GM18520 (cell line): ENCODE measurements around the gene IGFBP5.

Source experiments
- ATAC-seq: cut with Tn5 transposase; IDR thresholded peaks from one replicate; pipeline ENCODE4 v1.9.1; 2021; ENCODE audit not compliant: unreplicated experiment

The IGFBP5 gene

DNA sequence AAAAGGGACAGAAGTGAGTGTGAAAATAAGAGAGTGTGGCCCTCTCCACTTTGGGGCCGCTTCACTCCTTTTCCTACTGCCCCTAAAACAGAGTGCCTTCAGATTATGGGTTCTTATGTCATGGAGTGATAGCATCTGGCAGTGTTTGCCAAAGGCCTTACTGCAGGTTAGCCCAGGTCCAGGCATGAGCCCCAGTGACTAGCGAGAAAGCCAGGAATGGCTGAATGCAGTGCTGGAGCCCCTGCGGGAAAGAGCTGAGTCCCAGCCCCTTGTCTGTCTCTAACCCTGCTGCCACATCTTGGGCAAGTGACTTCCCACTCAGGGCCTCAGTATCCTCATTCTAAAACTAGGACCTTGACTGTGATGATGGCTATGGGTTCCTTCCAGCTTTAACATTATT lies 6.0 kb downstream of the IGFBP5 start:
- no peak for ATAC-seq

DNA sequence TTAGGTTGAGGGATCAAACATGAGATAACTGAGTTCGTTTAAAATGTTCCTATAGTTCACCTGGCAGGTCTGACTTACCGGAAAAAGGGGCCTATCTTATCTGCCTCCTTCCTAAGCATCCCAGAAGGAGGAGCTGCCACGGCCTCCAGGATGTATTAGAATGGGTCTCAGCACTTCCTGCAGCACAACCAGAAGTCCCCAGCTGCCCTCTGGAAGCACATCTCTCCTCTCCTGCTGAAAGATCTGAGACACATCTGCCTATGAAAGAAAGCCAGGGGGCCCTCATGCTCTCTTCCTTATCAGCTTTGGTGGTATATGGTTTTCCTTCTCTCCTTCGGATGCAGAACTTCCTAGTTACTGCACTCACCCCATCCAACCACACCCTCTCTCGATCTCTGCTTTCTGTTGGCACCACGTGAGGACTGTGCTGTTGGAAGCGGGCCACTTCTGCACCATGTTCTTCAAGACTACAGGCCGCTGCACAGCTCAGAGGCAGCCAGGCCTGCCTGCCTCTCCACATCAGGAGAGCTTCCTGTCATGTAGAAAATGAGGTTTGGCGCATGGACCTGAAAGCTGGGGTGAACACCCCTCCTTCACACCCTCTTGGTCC lies 6.5 kb downstream of the IGFBP5 start:
- no peak for ATAC-seq

DNA sequence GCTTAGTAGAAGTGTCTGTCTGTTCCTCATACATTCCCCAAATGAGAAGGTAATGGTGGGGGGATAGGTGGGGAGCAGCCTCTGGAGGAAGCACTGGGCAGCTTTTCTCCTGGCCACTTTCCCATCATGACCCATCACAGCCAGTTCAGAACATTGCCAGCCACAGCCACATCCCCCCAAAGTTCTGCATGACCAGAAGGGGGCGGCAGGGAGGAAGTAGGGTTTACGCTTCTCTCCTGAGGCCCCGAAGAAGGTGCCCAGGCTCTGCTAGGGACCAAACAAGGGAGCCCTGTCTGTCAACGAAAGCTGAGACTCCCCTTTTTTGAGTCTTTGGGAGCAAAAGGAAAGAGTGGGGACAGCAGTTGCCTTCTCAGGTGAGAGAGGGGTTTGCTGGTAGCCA lies 7.7 kb downstream of the IGFBP5 start:
- no peak for ATAC-seq

DNA sequence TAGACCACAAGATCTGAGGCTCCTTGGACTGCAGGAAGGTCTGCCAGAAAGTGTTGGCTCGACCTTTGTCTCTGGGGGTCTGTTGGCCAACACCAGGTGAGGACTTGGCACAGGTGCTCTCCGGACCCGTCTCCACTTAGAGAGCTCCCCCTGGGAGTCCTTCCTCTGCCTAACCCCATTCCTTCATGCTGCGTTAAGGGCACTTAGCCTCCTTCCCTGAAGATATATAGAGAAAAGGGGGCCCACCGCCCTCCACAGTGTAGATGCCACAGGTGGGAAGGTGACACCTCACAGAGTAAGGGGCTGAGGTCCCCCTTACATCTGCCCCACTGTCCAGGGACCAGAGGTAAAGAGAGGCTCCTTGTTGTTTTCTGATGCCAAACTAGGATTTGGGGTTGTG lies 8.2 kb downstream of the IGFBP5 start:
- no peak for ATAC-seq

DNA sequence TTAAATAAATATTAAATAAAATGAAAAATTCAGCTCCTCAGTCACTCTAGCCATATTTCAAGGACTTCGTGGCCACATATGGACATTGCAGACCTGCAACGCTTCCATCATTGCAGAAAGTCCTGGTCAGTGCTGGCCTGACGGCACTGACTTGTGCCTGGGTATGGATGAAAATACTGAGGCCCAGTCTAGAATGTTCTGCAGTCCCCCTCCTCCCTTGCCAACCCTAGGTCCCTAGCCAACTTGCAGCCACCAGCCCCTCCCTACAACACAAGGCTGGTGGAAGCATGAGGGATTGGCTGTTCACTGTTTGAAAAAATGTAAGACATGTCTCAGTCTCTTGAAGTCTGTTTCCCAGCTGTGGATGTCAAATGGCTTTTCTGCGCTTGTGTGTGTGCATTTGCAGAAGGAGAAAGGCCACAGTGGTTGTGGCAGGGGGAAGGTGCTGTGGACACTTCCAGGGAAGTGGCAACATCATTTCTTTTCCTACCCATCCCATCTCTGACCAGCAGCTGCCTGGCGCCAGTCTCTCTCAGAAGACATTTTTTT lies 9.9 kb downstream of the IGFBP5 start:
- ATAC-seq, result no peak

DNA sequence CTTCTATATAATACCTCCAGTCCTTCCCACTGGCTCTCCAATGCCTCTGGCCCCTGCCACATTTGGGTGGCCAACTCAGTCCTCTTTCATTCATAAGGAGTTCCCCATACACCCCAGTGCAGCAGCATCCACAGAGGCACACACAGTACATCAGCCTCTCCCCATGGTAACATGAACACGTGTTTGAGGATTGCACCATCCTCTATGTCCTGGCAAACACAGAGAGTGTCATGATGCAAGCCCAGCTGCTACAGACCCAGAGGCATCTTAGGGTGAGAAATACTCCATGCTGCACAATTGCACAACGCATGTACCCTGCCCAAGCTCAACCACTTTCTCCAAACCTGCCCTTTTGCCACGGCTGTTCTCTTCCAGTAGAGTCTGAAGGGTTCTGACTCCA lies 11.5 kb downstream of the IGFBP5 start:
- ATAC-seq, result no peak

DNA sequence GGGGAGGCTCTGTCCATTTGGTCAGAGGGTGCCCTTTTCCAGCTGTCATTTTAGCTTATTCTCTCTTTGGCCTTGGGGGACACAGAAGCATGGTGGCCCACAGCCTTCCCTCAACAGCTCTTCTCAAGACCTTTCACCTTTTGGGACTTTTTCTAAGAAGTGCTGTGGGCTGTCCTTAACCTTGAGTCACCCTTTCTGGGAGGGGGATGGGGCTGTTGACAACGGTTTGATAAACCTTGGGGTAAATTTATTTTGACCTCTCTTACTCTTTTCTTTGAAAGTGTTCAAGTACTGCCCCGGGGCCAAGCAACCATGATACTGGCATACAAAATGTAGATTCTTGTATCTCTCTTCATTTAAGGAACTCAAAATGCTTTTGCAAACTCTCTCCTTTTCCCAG lies 13.7 kb downstream of the IGFBP5 start:
- ATAC-seq, result no peak

DNA sequence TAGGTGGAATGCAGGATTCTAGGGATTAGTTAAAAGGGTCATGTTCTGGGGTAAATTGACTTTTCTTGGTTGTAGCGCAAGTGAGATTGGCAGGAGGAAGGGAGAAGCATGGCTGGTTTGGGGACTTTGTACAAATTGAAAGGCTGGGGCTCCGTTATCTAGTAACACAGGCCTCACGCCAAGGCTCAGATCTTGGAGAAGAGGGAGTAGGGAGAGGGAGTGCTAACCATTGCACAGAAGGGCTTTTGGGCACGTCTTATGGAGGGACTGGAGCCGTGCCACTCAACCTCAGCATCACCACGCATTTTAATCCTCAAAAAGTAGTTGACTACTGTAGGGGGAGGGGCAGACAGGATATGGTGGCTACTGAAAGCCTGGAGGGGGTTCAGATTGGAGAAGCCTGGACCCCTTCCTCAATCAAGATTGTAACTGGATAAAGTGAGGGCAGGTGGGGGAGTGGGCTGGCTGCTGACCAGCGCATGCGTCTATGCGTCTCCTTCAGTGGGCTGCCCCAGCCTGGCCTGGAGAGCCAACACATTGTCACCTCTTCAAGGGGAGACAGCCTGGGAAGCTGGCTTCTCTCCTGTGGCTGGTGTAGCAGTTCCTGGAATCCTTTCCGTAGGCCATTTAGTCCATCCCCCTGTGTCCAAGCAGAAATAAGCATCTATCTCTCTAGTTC lies 14.3 kb downstream of the IGFBP5 start:
- ATAC-seq, result no peak

DNA sequence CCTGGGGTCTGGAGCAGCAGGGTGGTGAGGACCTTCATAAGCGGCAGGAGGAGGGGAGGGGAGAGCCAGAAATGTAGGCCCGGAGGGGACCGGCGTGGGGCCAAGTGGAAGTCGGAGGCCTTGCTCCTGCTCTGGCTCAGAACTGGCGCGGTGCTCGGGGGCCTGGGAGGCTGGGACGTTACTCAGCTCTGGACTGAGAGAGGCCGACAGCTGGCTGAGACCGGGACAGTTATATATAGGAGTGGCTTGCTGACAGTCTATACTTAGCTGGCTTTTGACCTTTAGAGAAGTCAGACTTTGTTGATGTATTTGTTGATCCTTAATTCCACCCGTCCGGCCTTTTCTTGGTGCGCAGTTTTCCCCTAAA lies 15.7 kb downstream of the IGFBP5 start:
- no peak for ATAC-seq

DNA sequence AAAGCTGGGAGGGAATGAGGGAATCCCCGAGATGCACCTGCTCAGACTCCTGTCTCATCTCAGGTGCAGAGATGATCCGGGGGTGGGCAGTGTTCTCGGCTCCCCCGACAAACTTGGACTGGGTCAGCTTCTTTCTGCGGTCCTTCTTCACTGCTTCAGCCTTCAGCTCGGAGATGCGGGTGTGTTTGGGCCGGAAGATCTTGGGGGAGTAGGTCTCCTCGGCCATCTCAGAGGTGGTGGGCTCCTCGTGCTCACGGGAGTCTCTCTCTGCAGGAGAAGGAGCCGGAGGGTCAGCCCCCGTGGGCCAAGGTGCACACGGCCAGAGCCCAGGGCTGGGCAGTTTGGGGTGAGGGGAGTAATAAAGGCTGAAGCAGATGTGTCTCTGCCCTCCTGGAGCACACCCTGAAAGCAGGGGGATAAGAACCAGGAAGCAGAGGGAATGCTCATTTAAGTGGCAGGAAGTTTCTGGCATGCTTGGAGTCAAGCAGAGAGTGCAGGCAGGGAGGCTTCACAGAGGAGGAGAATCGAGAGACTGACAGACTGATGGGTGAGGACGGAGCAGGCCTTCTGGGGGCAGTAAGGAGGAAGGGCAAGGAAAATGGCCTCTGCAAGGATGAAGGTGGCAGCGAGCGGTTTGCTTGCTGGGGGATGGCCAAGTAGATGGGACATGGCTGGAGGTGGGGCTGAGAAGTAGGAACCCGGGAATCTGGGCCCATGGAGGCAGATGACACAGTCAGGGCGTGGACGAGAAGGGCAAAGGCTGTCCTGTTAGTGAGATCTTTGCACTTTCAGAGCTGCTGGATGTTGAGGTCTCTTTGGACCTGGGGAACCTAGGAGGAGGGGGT lies 16.3 kb downstream of the IGFBP5 start:
- no peak for ATAC-seq

DNA sequence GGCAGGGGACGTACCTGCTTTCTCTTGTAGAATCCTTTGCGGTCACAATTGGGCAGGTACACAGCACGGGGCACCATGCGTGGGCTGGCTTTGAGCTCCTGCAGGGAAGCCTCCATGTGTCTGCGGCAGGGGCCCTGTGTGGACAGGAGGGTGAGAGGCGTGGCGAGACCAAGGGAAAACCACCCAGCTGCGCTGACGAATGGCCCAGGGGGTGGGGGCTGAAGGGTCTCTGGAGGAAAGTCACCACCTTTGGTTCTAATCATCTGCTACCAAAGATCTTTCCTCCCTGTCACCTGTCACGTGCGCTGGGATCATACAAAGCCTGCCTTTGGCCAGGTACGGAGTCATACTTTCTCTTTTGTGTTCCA lies 17.3 kb downstream of the IGFBP5 start:
- no peak for ATAC-seq

DNA sequence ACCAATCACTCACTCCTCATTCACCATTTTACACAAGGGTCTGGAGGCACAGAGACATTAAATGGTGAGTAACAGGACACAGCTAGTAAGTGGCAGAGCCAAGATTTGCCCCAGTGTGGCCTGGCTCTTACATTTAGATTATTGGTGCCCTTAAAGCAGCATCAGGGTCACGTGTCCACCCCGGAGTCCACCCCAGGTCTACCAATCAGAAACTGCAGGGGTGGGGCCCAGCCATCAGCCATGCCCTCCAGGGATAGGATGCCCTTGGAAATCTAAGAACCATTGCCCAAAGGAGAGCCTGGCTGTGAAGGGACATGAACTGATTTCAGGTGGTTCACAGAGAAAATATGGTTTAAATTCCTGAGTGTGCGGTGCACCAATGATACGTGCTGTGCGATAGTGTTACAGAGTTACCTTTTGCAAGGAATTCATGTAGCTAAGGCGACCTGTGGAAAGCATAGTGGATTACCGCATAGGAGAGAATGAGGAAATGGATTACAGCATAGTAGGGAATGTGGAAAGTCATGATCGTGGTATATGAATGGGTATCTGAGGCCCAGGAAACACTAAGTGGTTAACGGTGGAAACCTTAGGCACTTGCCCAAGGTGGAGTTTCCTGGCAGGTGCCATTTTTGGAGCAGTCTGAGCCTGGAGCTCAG lies 17.8 kb downstream of the IGFBP5 start:
- no peak for ATAC-seq

DNA sequence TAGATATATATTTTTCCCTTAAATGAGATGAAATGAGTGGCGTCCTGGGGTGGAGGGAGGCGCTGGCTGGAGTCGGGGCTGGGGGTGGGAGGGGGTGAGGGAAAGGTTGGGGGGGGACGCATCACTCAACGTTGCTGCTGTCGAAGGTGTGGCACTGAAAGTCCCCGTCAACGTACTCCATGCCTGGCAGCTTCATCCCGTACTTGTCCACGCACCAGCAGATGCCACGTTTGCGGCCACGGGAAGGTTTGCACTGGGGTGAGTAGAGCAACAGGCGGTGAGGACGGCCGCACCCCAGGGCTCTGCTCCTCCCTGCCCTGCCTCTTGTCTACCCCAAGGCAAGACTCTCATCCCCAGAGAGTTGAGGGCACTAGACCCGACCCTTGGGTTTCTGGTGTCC lies 18.7 kb downstream of the IGFBP5 start:
- ATAC-seq, result no peak

DNA sequence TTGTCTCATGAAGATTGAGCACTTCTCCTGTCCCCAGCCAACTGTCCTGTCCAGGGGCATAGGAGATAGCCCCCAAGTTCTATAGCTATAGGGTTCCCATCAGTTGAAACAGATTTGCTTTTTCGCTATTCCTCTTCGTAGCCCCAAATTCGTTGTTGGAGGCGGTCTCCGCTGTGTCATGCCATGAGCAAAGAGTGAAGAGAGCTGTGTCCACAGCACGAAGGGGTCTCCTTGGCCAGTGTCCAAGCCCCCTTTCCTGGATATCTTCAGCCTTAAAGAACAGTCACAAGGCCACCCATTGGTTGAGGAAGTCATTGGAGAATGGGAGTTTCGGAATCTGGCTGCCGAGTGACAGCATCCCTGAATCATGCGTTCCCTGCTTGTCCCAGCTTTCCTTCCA lies 21.0 kb downstream of the IGFBP5 start:
- ATAC-seq, result no peak

DNA sequence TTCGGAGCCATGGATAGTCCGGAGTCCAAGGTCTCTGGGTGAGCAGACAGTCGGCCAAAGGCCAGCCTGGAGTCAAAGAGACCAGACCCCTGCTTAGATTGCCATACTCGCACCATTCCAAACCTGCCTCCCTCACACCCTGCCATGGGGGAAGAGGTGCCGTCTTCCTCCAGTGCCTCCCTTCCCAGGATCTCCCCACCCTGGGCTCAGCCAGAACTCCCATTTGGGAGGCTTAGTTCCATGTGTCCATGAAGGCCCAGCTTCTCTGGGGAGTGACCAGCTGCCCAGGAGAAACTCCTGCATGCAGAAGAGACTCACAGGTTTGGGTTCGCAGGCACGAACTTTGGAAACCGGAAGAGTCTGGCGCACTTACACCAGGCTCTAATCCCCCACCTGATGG lies 21.7 kb downstream of the IGFBP5 start:
- no peak for ATAC-seq

DNA sequence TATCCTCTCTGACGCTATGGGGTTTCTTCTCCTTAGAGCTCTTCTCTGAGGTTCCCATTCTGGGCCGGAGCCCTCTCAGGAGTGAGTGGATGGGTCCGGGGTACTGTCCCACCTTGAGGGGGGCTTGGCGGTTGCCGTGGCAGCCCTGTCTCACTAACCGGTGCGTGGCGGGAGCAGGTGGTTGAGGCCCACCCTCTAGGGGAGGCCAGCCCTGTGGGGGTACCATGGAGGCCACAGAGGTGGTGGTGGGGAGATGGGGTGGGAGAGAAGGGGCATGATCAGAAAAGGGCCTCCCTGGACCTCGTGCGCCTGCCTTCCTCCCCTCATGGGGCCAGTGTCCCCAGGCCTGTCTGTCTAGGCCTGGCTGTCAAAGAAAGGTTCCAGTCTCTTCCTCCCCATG lies 22.3 kb downstream of the IGFBP5 start:
- no peak for ATAC-seq

DNA sequence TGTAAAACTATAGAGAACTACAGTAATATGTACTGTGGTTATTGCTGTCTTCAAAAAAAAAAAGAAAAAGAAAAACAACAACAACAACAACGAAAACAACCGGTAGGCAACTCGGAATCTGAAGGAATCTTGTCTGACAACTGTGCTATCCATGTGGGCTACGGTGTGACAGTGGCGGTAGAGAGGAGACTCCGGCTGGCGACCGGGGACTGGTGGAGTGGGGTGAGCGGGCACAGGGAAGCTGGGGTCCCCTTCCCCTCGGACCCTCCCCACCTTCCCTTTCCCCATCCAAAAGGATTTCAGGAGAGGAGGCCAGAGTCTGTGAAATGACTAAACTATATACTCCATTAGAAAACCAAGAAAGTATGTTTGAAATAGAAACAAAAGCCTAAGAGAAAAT lies 22.9 kb downstream of the IGFBP5 start:
- ATAC-seq, result no peak

DNA sequence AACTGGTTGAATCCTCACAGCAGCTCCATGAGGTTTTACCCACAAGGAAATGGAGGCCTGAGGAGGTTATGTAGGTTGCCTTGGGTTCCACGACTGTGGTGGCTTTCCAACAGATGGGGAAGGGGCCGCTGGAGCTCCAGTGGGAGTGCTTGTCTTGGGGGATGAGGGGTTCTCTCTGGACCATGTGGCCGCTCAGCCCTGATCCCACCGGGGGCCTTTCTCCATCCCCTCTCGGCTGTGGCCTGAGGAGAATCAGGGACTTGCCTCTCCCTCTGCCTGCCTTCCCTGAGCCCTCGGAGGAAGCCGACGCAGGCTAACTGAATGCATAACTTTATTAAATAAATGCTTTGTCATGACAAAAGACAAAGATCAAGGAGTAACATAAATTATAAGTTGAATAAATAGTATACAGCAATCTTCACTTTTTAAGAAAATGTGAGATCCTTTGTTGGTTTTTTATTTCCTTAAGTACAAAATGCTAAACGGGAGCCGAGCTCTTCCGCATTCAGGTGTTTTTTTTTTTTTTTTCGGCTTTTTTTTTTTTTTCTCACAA lies 23.5 kb downstream of the IGFBP5 start:
- ATAC-seq, result no peak

DNA sequence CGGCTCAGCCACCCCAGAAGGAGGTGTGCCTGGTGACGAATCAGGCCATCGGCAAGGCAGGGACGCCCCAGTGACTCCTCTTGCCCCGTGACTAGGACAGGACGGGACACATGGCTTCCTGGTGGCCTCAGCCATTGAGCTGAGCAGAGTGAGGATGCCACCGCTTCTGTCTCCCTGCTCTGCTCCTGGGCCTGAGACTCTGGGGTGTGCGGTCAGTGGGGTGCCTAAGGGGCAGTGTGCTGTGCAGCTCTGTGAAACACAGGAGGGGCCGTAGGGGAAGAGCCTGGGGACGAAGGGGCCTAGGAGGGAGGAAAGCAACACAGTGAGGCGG lies 24.3 kb downstream of the IGFBP5 start:
- ATAC-seq, result no peak

DNA sequence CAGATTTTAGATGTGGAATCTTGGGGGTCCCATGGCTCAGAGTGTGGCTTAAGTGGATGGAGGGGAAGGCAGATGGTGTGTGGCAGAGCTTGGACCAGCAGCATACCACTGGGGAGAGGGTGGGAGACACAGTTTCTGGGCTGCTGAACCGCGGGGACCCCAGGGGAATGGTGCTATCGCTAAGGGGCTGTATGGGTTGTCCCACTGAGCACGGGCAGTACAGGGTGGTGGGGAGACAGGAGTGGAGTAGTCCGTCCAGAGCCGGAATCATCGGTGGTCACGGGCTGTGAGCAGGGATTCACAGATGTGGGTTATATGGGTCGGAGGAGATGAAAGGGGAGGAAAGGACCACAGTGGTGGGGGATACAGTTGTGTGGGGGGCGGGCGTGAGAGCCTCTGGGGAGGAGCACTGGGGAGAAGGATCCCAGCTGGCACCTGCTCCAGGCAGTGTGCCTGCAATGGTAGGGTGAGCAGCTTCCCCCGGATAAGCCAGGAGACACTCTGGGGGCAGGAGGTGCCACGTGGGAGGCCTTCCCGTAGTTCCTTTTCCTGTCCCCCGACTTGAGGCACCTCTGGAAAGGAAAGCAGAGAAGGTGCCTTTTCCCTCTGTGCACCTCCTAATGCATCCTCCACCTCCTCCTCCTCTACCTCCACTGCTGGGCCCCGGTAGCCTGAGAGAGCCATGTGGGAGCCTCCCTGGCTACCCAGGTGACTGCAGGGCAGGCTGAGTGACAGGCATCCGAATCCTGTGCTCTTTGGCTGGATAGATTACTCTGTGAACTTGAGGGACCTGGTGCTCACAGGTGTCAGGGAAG lies 24.9 kb downstream of the IGFBP5 start:
- no peak for ATAC-seq
